NCI-H345 treated with DMSO at 0.1 percent for 48 hours (cell line): Measurements from ENCODE around the gene TRIO.

ENCODE experiments used
- DNase-seq: peaks from one replicate; lab custom pipeline; 2025; ENCODE audit not compliant: unreplicated experiment; lab: John Stamatoyannopoulos, UW

The TRIO gene

DNA sequence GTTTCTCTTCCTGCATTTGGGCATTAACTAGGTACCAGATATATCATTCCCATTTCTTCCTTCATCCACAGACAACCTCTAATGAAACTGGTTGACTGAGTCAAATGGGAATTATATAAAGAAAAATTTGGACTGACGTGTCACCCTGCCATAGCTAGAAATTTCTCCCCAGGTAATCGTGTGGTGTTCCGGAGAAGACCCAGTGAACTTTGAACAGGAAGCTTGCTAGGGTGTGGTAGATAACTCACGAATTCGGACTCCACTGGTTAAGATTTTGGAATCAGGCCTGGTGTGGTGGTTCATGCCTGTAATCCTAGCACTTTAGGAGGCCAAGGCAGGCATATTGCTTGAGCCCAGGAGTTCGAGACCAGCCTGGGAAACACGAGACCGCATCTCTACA lies 324.1 kb downstream of the TRIO start:
- no peak for DNase-seq

GRCh38 chr5:14467886-14468285 lies 324.7 kb downstream of the TRIO start:
- DNase-seq, result no peak

DNA sequence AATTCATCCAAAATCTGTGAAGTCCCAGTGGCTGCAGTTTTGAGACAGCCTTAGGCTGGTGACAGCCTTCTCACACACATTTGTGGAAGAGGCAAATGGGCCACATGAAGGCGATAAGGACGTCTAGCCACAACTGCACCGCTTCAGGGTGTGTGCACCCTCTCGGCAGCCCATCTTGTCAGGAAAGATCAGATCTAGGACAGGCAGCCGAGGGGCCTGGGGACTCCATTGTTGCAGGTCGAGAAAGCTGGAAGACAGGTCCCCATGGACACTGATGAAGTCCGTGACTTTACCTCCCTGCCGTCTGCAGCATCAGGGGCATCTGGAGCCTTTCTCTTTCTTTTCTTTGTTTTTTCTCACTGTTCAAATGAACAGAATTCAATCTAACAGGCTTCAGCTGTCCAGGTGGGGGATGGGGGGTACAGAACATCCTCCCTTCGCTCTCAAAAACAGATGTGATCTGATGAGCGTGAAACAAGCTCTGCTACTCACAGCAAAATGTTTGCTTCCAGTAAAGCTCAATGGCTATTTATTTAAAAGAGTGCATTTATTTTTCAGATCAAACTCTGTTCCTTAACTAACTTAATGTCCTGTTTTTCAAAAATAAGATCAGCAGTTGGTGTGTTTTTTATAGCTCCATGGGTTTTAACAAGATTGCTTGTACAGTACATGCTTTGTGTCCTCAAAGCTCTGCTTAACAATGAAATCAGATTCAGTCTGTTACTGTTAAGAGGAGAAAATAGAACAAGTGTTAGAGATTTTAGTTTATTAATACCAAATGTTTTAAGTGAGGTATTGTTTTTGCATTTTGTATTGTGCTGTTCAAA lies 326.6 kb downstream of the TRIO start:
- DNase-seq, result no peak

DNA sequence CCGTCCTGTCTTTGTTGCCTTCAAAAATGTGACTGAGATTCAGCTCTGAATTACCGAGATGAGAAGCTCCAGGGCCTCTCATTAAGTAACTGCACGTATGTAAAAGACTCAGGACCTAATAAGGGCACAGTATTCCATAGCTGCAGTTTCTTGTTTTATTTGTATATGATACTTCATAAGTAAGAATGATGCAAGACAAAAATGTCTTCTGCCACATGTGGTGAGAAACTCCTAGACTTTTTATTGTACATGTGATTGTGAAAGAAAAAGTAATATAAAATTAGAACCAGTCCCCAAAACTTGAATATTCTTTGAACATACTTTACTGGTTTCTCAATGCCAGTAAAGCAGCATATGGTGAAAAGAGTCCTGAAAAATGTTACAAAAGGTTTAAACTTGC lies 328.4 kb downstream of the TRIO start:
- no peak for DNase-seq

- DNase-seq, result no peak
These were observed 329.9 kb downstream of the TRIO start for GRCh38 chr5:14472986-14473567.

- DNase-seq, result no peak
These were observed 331.9 kb downstream of the TRIO start for GRCh38 chr5:14475045-14475444.

- DNase-seq, result no peak
These were observed 333.8 kb downstream of the TRIO start for GRCh38 chr5:14476786-14477435.

DNA sequence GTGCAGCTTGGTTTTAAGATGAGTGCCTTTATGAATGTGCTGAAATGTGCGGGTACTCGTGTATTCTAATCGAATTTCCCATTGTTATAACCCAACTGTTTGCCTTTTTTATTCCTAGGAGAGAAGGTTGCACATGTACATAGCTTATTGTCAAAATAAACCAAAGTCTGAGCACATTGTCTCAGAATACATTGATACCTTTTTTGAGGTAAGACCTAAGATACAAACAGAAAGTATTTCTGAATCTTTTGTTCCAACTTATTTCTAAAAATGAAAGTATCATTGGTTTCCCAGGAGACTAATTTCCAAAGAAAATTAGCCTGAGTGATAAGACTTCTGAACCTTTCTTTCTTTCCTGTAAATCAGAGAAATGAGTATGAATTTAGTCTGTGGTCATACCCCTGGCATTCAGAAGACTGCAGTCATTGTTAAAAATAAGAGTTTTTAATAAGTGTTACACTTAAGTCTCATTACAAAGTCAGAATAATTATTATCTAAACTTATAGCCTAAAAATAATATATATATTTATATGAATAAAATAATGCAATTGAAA lies 336.1 kb downstream of the TRIO start:
- DNase-seq, result no peak

- no peak for DNase-seq
These were observed 338.2 kb downstream of the TRIO start for GRCh38 chr5:14481349-14481748.

- DNase-seq, result no peak
These were observed 338.9 kb downstream of the TRIO start for GRCh38 chr5:14482085-14482484.

- no peak for DNase-seq
These were observed 340.5 kb downstream of the TRIO start for GRCh38 chr5:14483504-14484157.

DNA sequence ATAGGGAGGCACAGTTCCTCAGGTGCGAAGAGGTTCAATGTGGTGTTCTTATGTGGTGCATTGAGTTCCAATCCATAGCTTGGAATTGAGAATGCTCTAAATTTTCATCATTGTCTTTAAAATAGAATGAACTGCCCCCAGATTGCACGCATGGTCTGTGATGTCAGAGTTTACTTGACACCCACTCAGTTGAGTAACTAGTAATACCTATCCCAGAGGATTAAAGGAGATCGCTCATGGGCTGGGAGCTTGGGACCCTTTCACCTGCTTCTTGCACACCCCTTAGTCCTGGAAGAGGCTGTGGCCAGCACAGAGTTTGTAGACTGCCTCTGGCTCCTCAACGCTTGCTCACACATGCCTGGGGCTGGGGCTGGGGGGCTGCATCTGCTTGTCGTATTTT lies 343.3 kb downstream of the TRIO start:
- no peak for DNase-seq

DNA sequence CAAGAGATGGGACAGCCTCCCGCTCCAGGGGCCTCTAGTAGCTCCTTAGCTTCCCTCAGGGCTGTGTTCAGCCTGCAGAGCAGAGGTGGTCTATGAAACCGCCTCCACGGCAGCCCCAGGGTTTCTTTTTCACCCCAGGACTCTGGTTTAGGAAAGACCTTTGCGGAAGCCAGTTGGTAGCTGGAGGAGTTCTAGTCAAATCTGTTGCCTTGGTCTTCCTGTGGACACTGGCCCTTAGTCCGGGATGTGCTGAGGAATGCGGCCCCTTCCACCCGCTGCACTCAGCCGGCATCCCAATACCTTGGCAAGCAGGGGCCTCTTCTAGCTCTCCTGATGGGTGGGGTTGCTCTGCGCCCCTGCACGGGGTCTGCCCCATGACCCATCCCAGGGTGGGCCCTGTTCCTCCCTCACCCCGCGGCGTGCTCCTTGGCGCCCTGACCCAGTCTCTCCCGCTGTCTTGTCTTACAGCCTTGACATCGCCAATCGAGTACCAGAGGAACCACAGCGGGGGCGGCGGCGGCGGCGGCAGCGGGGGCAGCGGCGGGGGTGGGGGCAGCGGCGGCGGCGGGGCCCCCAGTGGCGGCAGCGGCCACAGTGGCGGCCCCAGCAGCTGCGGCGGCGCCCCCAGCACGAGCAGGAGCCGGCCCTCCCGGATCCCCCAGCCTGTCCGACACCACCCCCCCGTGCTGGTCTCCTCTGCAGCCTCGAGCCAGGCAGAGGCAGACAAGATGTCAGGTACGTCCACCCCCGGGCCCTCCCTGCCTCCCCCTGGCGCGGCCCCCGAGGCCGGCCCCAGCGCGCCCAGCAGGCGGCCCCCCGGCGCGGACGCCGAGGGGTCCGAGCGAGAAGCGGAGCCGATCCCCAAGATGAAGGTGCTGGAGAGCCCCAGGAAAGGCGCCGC lies 344.1 kb downstream of the TRIO start:
- DNase-seq, result no peak

DNA sequence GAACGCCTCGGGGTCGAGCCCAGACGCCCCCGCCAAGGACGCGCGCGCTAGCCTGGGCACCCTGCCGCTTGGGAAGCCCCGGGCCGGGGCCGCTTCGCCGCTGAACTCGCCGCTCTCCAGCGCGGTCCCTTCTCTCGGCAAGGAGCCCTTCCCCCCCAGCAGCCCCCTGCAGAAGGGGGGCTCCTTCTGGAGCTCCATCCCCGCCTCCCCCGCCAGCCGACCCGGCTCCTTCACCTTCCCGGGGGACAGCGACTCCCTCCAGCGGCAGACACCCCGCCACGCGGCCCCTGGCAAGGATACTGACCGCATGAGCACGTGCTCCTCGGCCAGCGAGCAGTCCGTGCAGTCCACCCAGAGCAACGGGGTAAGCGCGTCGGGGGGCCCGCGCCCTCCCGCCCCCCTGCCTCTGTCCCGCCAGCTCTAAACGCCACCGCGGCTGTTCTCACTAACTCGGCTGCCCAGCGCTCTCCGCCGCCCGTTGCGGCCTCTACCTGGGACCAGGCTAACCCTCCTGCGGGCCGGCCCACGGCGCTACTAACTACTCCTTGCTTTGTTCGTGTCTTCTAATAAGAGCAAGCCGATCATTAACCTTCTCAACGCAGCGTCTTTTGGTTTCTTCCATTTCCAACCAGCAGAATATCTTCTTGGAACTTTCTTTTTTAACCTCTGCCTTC lies 344.9 kb downstream of the TRIO start:
- no peak for DNase-seq

DNA sequence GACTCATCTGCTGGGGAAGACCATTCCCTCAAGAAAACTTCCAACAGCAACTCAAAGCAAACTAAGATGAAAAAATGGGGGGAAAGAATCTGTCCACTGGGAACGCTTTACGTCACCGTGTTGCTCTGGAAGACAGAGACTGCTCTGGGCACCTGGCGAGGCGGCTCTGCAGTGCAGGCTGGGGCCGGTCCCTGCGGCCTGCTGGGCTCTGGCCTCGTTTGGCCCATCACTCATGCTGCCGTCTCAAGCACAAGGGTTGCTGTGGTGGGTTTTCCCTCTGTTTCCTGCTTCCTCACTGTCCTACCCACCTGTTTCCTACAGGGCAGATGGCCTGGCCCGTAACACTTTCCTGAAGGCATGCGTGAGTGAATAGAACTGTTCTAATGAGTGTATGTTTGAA lies 345.6 kb downstream of the TRIO start:
- no peak for DNase-seq

- no peak for DNase-seq
These were observed 346.5 kb downstream of the TRIO start for GRCh38 chr5:14489643-14490042.

- DNase-seq, result no peak
These were observed 347.2 kb downstream of the TRIO start for GRCh38 chr5:14490309-14490711.

GRCh38 chr5:14491015-14491915 lies 348.1 kb downstream of the TRIO start:
- DNase-seq, result no peak
